ENCODE data around the gene WRAP73.

The WRAP73 gene

DNA sequence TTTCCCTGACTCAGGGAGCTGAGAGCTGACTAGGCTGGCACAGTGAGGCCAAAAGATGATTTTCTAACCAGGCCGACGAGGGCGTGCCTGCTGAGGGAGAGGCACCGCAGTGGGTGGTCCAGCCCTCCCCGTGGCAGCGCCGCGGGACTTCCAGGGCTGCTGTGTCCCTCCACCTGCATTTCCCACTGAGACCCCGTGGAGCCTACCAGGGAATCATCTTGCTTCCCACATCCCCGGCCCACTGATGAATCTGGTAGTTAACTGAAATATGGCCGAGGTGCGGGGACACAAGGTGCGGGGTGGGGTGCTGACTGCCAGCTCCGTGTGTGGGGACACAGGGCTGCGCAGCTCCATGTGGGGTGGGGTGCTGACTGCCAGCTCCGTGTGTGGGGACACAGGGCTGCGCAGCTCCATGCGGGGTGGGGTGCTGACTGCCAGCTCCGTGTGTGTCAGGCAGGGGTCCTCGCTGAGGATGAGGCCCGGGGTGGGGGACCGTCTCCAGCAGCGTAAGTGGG lies 10.4 kb downstream of the WRAP73 start:
- no peak overlapping the region for H4K8ac ChIP-seq (ENCODE audit: low read length)
- H2BK12ac ChIP-seq (ENCODE audit: low read length in 2 of 2): peak overlapping the region in 1 of 2 experiments; percentile 30
- H4K91ac ChIP-seq (ENCODE audit: low read length): no peak overlapping the region
- peaks cover 64 to 77% of the 10 kb centered on the region in 2 experiments for H3K36me3 ChIP-seq (ENCODE audit: control insufficient read depth in 1 of 2, insufficient read depth in 2 of 2, low read depth in 1 of 2, low read length in 2 of 2)
- 91% methylated on average over 23 of the region's 23 CpGs for WGBS
- no peak overlapping the region for H2BK15ac ChIP-seq (ENCODE audit: low read depth, poor library complexity, severe bottlenecking)
- no peak overlapping the region for H3K27ac ChIP-seq (ENCODE audit: low read length, poor library complexity, severe bottlenecking)
- no peak overlapping the region for H3K4me3 ChIP-seq (ENCODE audit: insufficient read depth in 1 of 2, low read depth in 1 of 2, low read length in 2 of 2)
- H2BK5ac ChIP-seq (ENCODE audit: low read depth, low read length, poor library complexity, severe bottlenecking): no peak overlapping the region
- peaks cover 12% of the 10 kb centered on the region for H3K79me1 ChIP-seq (replicated peaks; ENCODE audit: low read length, poor library complexity, severe bottlenecking)
- no peak overlapping the region for H3K23ac ChIP-seq (ENCODE audit: low read length in 2 of 2)
- no peak overlapping the region for H3K14ac ChIP-seq (ENCODE audit: low read length in 2 of 2)
- H3K4ac ChIP-seq (ENCODE audit: low read depth in 1 of 2, low read length in 2 of 2): no peak overlapping the region
- no peak overlapping the region for H3K4me2 ChIP-seq (ENCODE audit: low read length, poor library complexity, severe bottlenecking)
- H3K9ac ChIP-seq (ENCODE audit: low read length): no peak overlapping the region
- no peak overlapping the region for H3K18ac ChIP-seq (ENCODE audit: low read depth in 1 of 2, low read length in 2 of 2)
- no peaks in the 10 kb centered on the region for H3K9me3 ChIP-seq (ENCODE audit: control insufficient read depth, low read length)
- no peak for DNase-seq
- no peak overlapping the region for H2BK120ac ChIP-seq (ENCODE audit: low read depth, low read length)
- H3K4me1 ChIP-seq (ENCODE audit: control insufficient read depth, insufficient read depth, low read depth, low read length): peaks cover 1% of the 10 kb centered on the region
- no peak overlapping the region for H2AK5ac ChIP-seq (ENCODE audit: low read length, severe bottlenecking)
- H2AFZ ChIP-seq (ENCODE audit: low read depth, low read length): no peak overlapping the region
- H3K27me3 ChIP-seq (ENCODE audit: control insufficient read depth in 1 of 2, insufficient read depth in 1 of 2, low read length in 2 of 2): no peaks in the 10 kb centered on the region

DNA sequence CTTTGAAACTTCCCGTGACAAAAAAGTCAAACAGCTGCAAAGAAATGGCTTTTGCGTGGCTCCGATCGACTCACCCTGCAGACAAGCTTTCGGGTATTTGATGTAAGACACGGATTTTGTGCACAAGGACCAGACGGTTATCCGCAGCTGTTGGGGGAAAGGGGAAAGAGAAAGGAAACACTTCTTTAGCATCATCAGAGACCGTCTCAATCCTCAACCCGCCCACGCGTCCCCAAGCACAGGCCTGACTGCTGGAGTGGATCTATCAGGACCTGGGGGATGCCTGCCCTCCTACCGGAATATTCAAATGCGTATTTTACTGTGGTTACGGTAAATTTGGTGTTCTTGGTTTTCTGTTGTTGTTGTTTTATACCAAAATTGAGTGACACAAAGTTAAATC lies 11.2 kb downstream of the WRAP73 start:
- Histone ChIP-seq H3K14ac (ENCODE audit: low read length in 2 of 2) (no peak overlapping the region), H3K27me3 (ENCODE audit: control insufficient read depth in 1 of 2, insufficient read depth in 1 of 2, low read length in 2 of 2) (no peaks in the 10 kb centered on the region), H3K18ac (ENCODE audit: low read depth in 1 of 2, low read length in 2 of 2) (no peak overlapping the region), H3K4ac (ENCODE audit: low read depth in 1 of 2, low read length in 2 of 2) (no peak overlapping the region), H3K4me1 (ENCODE audit: control insufficient read depth, insufficient read depth, low read depth, low read length) (peaks cover 1% of the 10 kb centered on the region), H3K9me3 (ENCODE audit: control insufficient read depth, low read length) (no peaks in the 10 kb centered on the region), H3K9ac (ENCODE audit: low read length) (no peak overlapping the region), H3K27ac (ENCODE audit: low read length, poor library complexity, severe bottlenecking) (no peak overlapping the region), H3K4me3 (ENCODE audit: insufficient read depth in 1 of 2, low read depth in 1 of 2, low read length in 2 of 2) (no peak overlapping the region), H3K23ac (ENCODE audit: low read length in 2 of 2) (no peak overlapping the region), H2BK5ac (ENCODE audit: low read depth, low read length, poor library complexity, severe bottlenecking) (no peak overlapping the region), H4K8ac (ENCODE audit: low read length) (no peak overlapping the region), H2AK5ac (ENCODE audit: low read length, severe bottlenecking) (no peak overlapping the region), H2BK120ac (ENCODE audit: low read depth, low read length) (no peak overlapping the region), H2BK12ac (ENCODE audit: low read length in 2 of 2) (no peak overlapping the region), H3K36me3 (ENCODE audit: control insufficient read depth in 1 of 2, insufficient read depth in 2 of 2, low read depth in 1 of 2, low read length in 2 of 2) (peaks cover 70 to 81% of the 10 kb centered on the region in 2 experiments), H2AFZ (ENCODE audit: low read depth, low read length) (no peak overlapping the region), H4K91ac (ENCODE audit: low read length) (no peak overlapping the region), H3K79me1 (replicated peaks; ENCODE audit: low read length, poor library complexity, severe bottlenecking) (peaks cover 12% of the 10 kb centered on the region), H3K4me2 (ENCODE audit: low read length, poor library complexity, severe bottlenecking) (no peak overlapping the region), H2BK15ac (ENCODE audit: low read depth, poor library complexity, severe bottlenecking) (no peak overlapping the region)
- WGBS: 96% methylated on average over 15 of the region's 15 CpGs
- DNase-seq: no peak

DNA sequence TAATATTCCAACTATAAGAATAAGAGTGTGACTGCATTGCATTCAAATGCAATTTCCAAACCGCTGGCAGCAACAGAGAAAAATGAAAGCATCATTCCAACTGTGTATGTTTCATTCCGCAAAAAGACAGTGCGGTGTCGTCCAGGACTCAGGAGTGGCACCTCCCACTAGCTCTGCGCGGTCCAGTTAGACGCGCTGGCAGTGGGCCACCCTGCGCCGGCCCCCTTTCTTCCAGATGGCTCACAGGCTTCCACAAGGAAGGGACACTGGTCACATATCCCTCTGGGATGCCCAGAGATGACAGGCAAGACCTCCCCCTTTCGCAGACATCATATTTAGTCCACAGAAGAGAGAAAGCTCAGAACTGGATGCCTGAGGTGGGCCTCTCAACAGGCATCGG lies 11.9 kb downstream of the WRAP73 start:
- H2AFZ ChIP-seq (ENCODE audit: low read depth, low read length): no peak overlapping the region
- no peak overlapping the region for H2BK12ac ChIP-seq (ENCODE audit: low read length in 2 of 2)
- H4K8ac ChIP-seq (ENCODE audit: low read length): no peak overlapping the region
- no peak overlapping the region for H3K4ac ChIP-seq (ENCODE audit: low read depth in 1 of 2, low read length in 2 of 2)
- H3K4me2 ChIP-seq (ENCODE audit: low read length, poor library complexity, severe bottlenecking): no peak overlapping the region
- no peak overlapping the region for H3K27ac ChIP-seq (ENCODE audit: low read length, poor library complexity, severe bottlenecking)
- H3K4me1 ChIP-seq (ENCODE audit: control insufficient read depth, insufficient read depth, low read depth, low read length): peaks cover 1% of the 10 kb centered on the region
- H2BK15ac ChIP-seq (ENCODE audit: low read depth, poor library complexity, severe bottlenecking): no peak overlapping the region
- WGBS: 94% methylated on average over 12 of the region's 12 CpGs
- H3K36me3 ChIP-seq (ENCODE audit: control insufficient read depth in 1 of 2, insufficient read depth in 2 of 2, low read depth in 1 of 2, low read length in 2 of 2): peaks cover 77 to 84% of the 10 kb centered on the region in 2 experiments
- H3K18ac ChIP-seq (ENCODE audit: low read depth in 1 of 2, low read length in 2 of 2): no peak overlapping the region
- H2BK5ac ChIP-seq (ENCODE audit: low read depth, low read length, poor library complexity, severe bottlenecking): no peak overlapping the region
- H3K4me3 ChIP-seq (ENCODE audit: insufficient read depth in 1 of 2, low read depth in 1 of 2, low read length in 2 of 2): no peak overlapping the region
- DNase-seq: no peak
- no peak overlapping the region for H3K14ac ChIP-seq (ENCODE audit: low read length in 2 of 2)
- no peak overlapping the region for H2AK5ac ChIP-seq (ENCODE audit: low read length, severe bottlenecking)
- H3K9me3 ChIP-seq (ENCODE audit: control insufficient read depth, low read length): no peaks in the 10 kb centered on the region
- H4K91ac ChIP-seq (ENCODE audit: low read length): no peak overlapping the region
- H3K27me3 ChIP-seq (ENCODE audit: control insufficient read depth in 1 of 2, insufficient read depth in 1 of 2, low read length in 2 of 2): no peaks in the 10 kb centered on the region
- no peak overlapping the region for H3K9ac ChIP-seq (ENCODE audit: low read length)
- H3K23ac ChIP-seq (ENCODE audit: low read length in 2 of 2): no peak overlapping the region
- no peak overlapping the region for H2BK120ac ChIP-seq (ENCODE audit: low read depth, low read length)
- peaks cover 10% of the 10 kb centered on the region for H3K79me1 ChIP-seq (replicated peaks; ENCODE audit: low read length, poor library complexity, severe bottlenecking)

GRCh38 chr1:3636531-3636930 lies 13.4 kb downstream of the WRAP73 start:
- Histone ChIP-seq H3K18ac (ENCODE audit: low read depth in 1 of 2, low read length in 2 of 2) (no peak overlapping the region), H4K91ac (ENCODE audit: low read length) (no peak overlapping the region), H3K27ac (ENCODE audit: low read length, poor library complexity, severe bottlenecking) (no peak overlapping the region), H3K36me3 (ENCODE audit: control insufficient read depth in 1 of 2, insufficient read depth in 2 of 2, low read depth in 1 of 2, low read length in 2 of 2) (peaks cover 80 to 92% of the 10 kb centered on the region in 2 experiments), H3K4ac (ENCODE audit: low read depth in 1 of 2, low read length in 2 of 2) (no peak overlapping the region), H3K27me3 (ENCODE audit: control insufficient read depth in 1 of 2, insufficient read depth in 1 of 2, low read length in 2 of 2) (no peaks in the 10 kb centered on the region), H2AK5ac (ENCODE audit: low read length, severe bottlenecking) (no peak overlapping the region), H3K79me1 (replicated peaks; ENCODE audit: low read length, poor library complexity, severe bottlenecking) (peaks cover 7% of the 10 kb centered on the region), H2BK120ac (ENCODE audit: low read depth, low read length) (no peak overlapping the region), H3K4me3 (ENCODE audit: insufficient read depth in 1 of 2, low read depth in 1 of 2, low read length in 2 of 2) (peak overlapping the region in 1 of 2 experiments; percentile 20), H3K14ac (ENCODE audit: low read length in 2 of 2) (no peak overlapping the region), H3K4me1 (ENCODE audit: control insufficient read depth, insufficient read depth, low read depth, low read length) (peaks cover 1% of the 10 kb centered on the region), H4K8ac (ENCODE audit: low read length) (no peak overlapping the region), H2BK5ac (ENCODE audit: low read depth, low read length, poor library complexity, severe bottlenecking) (no peak overlapping the region), H3K23ac (ENCODE audit: low read length in 2 of 2) (no peak overlapping the region), H3K9me3 (ENCODE audit: control insufficient read depth, low read length) (no peaks in the 10 kb centered on the region), H3K4me2 (ENCODE audit: low read length, poor library complexity, severe bottlenecking) (no peak overlapping the region), H2BK15ac (ENCODE audit: low read depth, poor library complexity, severe bottlenecking) (no peak overlapping the region), H3K9ac (ENCODE audit: low read length) (no peak overlapping the region), H2AFZ (ENCODE audit: low read depth, low read length) (no peak overlapping the region), H2BK12ac (ENCODE audit: low read length in 2 of 2) (no peak overlapping the region)
- DNase-seq: no peak
- 96% methylated on average over 11 of the region's 11 CpGs for WGBS

All from mesenchymal stem cell (in vitro differentiated cells and primary cell).